IMR-90 (cell line): Measurements from ENCODE around the gene HYAL3. TPM values are rescaled to one million over a fixed set of nuclear protein-coding genes. Genes with fewer than 3 reads are reported as not detected.
A peak's percentile ranks its signal among the peaks of the same experiment; 100 is the strongest.

Source experiments
- ATAC-seq: fragments of 200-7000 bp; cut with Tn5 transposase; 2 replicates; pipeline ENCODE4 v1.9.1; 2020; ENCODE audit warnings: low read depth, mild to moderate bottlenecking, moderate library complexity
- BruUV-seq: library from RNA; stranded (reverse); fragments of 400-500 nt; replicated peaks from 2 replicates; lab custom pipeline; 2021; lab: Mats Ljungman, UMichigan
- CTCF ChIA-PET: fragments of 300-600 bp; formaldehyde crosslinking; extraction: SDS; loops from one replicate; lab custom pipeline; 2021; ENCODE audit warnings: antibody characterized with exemption; lab: Yijun Ruan, JAX
- POLR2A ChIA-PET: fragments of 300-600 bp; sonication (Branson Sonifier 250); formaldehyde crosslinking; loops from one replicate; lab custom pipeline; 2022; ENCODE audit warnings: antibody characterized with exemption; ENCODE audit not compliant: unreplicated experiment; lab: Charles Lee
- DNase-seq: peaks from one replicate; pipeline ENCODE4 v3.0.0; 2013
- H2AFZ ChIP-seq: replicated peaks from 2 replicates; pipeline ENCODE3; 2013; ENCODE audit warnings: low read length, mild to moderate bottlenecking; ENCODE audit not compliant: poor library complexity
- H2AK5ac ChIP-seq: 2 replicates; pipeline ENCODE4 v1.6.1; 2013; ENCODE audit warnings: low read depth, low read length, inconsistent platforms
- H2AK9ac ChIP-seq: replicated peaks from 2 replicates; pipeline ENCODE3; 2013; ENCODE audit warnings: mild to moderate bottlenecking, low read depth, low read length, moderate library complexity; ENCODE audit not compliant: poor library complexity
- H2BK120ac ChIP-seq: 2 replicates; pipeline ENCODE4 v1.6.1; 2013; ENCODE audit warnings: low read depth, low read length, inconsistent platforms
- H2BK15ac ChIP-seq: 3 replicates; pipeline ENCODE4 v1.6.1; 2013; ENCODE audit warnings: low read depth, low read length, inconsistent platforms
- H2BK20ac ChIP-seq: 2 replicates; pipeline ENCODE4 v1.6.1; 2013; ENCODE audit warnings: low read depth, mild to moderate bottlenecking, inconsistent platforms, low read length, moderate library complexity
- H2BK5ac ChIP-seq: 2 replicates; pipeline ENCODE4 v1.6.1; 2013; ENCODE audit warnings: mild to moderate bottlenecking, low read depth, low read length, inconsistent platforms; ENCODE audit not compliant: poor library complexity, severe bottlenecking
- H3K14ac ChIP-seq: replicated peaks from 2 replicates; pipeline ENCODE4 v1.6.1; 2013; ENCODE audit warnings: low read depth, low read length, inconsistent platforms
- H3K18ac ChIP-seq: 2 replicates; pipeline ENCODE4 v1.6.1; 2013; ENCODE audit warnings: low read depth, low read length, control low read depth
- H3K23ac ChIP-seq: 2 replicates; pipeline ENCODE4 v1.6.1; 2013; ENCODE audit warnings: low read depth, low read length, inconsistent platforms
- H3K27ac ChIP-seq: 2 replicates; pipeline ENCODE4 v1.5.1; 2013; ENCODE audit warnings: mild to moderate bottlenecking, control low read depth, low read length; ENCODE audit not compliant: insufficient read depth
- H3K27me3 ChIP-seq: 2 replicates; pipeline ENCODE4 v1.6.1; 2013; ENCODE audit warnings: low read length; ENCODE audit not compliant: control insufficient read depth, insufficient read depth
- H3K36me3 ChIP-seq: 2 replicates; pipeline ENCODE4 v1.6.1; 2013; ENCODE audit warnings: low read length, mixed read lengths; ENCODE audit not compliant: control insufficient read depth, insufficient read depth
- H3K4ac ChIP-seq: 2 replicates; pipeline ENCODE4 v1.6.1; 2013; ENCODE audit warnings: low read depth, low read length, inconsistent platforms
- H3K4me1 ChIP-seq: 2 replicates; pipeline ENCODE4 v1.6.1; 2013; ENCODE audit warnings: low read length, mixed read lengths; ENCODE audit not compliant: control insufficient read depth, insufficient read depth
- H3K4me2 ChIP-seq: 2 replicates; pipeline ENCODE4 v1.6.1; 2013; ENCODE audit warnings: low read depth, mild to moderate bottlenecking, control low read depth, low read length, moderate library complexity
- H3K4me3 ChIP-seq: 2 replicates; pipeline ENCODE4 v1.5.1; 2013; ENCODE audit warnings: low read depth, mild to moderate bottlenecking, control low read depth, low read length, moderate library complexity; ENCODE audit not compliant: insufficient read depth
- H3K56ac ChIP-seq: 2 replicates; pipeline ENCODE4 v1.6.1; 2013; ENCODE audit warnings: low read length, inconsistent platforms; ENCODE audit not compliant: insufficient read depth; ENCODE audit errors: extremely low read depth
- H3K79me1 ChIP-seq, 2 experiments: 2 replicates each; pipeline ENCODE4 v1.6.1; 2013; ENCODE audit warnings: low read length in 2 of 2, inconsistent platforms in 1 of 2, low read depth in 1 of 2
- H3K9ac ChIP-seq: 2 replicates; pipeline ENCODE4 v1.6.1; 2013; ENCODE audit warnings: low read depth, low read length, control low read depth
- H3K9me1 ChIP-seq: 2 replicates; pipeline ENCODE4 v1.6.1; 2013; ENCODE audit warnings: low read length, inconsistent platforms; ENCODE audit not compliant: insufficient read depth
- H3K9me3 ChIP-seq: 2 replicates; pipeline ENCODE4 v1.6.1; 2013; ENCODE audit warnings: low read length; ENCODE audit not compliant: control insufficient read depth, insufficient read depth
- H4K20me1 ChIP-seq: 2 replicates; pipeline ENCODE4 v1.6.1; 2013; ENCODE audit warnings: low read length, inconsistent platforms; ENCODE audit not compliant: insufficient read depth
- H4K5ac ChIP-seq: 2 replicates; pipeline ENCODE4 v1.6.1; 2013; ENCODE audit warnings: mild to moderate bottlenecking, low read depth, low read length, control low read depth
- H4K8ac ChIP-seq, 2 experiments: 2 replicates each; pipeline ENCODE4 v1.6.1; 2013; ENCODE audit warnings: low read depth in 2 of 2, low read length in 2 of 2, control low read depth in 1 of 2, inconsistent platforms in 1 of 2
- H4K91ac ChIP-seq: 2 replicates; pipeline ENCODE4 v1.6.1; 2013; ENCODE audit warnings: low read depth, low read length, inconsistent platforms; ENCODE audit not compliant: insufficient read depth
- CHD1 ChIP-seq: IDR thresholded peaks from 2 replicates; pipeline ENCODE4 v1.6.1; 2012; ENCODE audit warnings: low read depth, low read length, improper control_type of control experiment
- FOS ChIP-seq: fragments of 150-350 bp; IDR thresholded peaks from 2 replicates; pipeline ENCODE4 v1.6.1; 2016; ENCODE audit warnings: low read depth, low read length
- MAFK ChIP-seq: IDR thresholded peaks from 2 replicates; pipeline ENCODE4 v1.6.1; 2012; ENCODE audit warnings: low read depth, low read length, improper control_type of control experiment
- MAZ ChIP-seq: IDR thresholded peaks from 2 replicates; pipeline ENCODE4 v1.6.1; 2012; ENCODE audit warnings: low read depth, mild to moderate bottlenecking, low read length, improper control_type of control experiment, moderate library complexity, borderline replicate concordance
- MXI1 ChIP-seq: IDR thresholded peaks from 2 replicates; pipeline ENCODE4 v1.6.1; 2012; ENCODE audit warnings: low read depth, mild to moderate bottlenecking, low read length, moderate library complexity, borderline replicate concordance
- NFE2L2 ChIP-seq: fragments of 150-350 bp; IDR thresholded peaks from 2 replicates; pipeline ENCODE4 v1.6.1; 2016; ENCODE audit warnings: low read depth, mild to moderate bottlenecking, low read length
- POLR2A ChIP-seq: IDR thresholded peaks from 2 replicates; pipeline ENCODE4 v1.6.1; 2012; ENCODE audit warnings: mild to moderate bottlenecking, low read depth, low read length
- RAD21 ChIP-seq: IDR thresholded peaks from 2 replicates; pipeline ENCODE4 v1.6.1; 2012; ENCODE audit warnings: low read length, improper control_type of control experiment
- RCOR1 ChIP-seq: IDR thresholded peaks from 2 replicates; pipeline ENCODE4 v1.6.1; 2012; ENCODE audit warnings: mild to moderate bottlenecking, low read length, improper control_type of control experiment; ENCODE audit not compliant: insufficient replicate concordance
- RFX5 ChIP-seq: IDR thresholded peaks from 2 replicates; pipeline ENCODE4 v1.8.0; 2012; ENCODE audit warnings: low read depth, mild to moderate bottlenecking, low read length, moderate library complexity
- SMC3 ChIP-seq: fragments of 150-350 bp; IDR thresholded peaks from 2 replicates; pipeline ENCODE4 v1.6.1; 2016; ENCODE audit warnings: low read depth, mild to moderate bottlenecking, antibody characterized with exemption, low read length, moderate library complexity
- dilution Hi-C: fragments of 300-500 bp; cut with HindIII; formaldehyde crosslinking; loops from one replicate; pipeline ENCODE4 v1.14.3; 2018; ENCODE audit warnings: low sequenced_read_pairs; ENCODE audit not compliant: unreplicated experiment
- in situ Hi-C: fragments of 300-500 bp; cut with MboI; formaldehyde crosslinking; loops from 3 replicates; pipeline ENCODE4 v1.14.3; 2019; ENCODE audit warnings: low sequenced_read_pairs, inconsistent platforms, mixed read lengths
- intact Hi-C: fragments of 100-400 bp; cut with micrococcal nuclease; formaldehyde crosslinking; loops from 2 replicates; pipeline ENCODE4 v1.10.0; 2022
- polyA plus RNA-seq, 3 experiments: library from polyadenylated mRNA; depleted of rRNA; stranded (reverse); fragments of >200 nt; gene quantifications; 2 replicates each; pipeline ENCODE4 v1.2.3, GENCODE V29; 2012; ENCODE audit warnings: low replicate concordance in 1 of 3
- total RNA-seq: library from RNA; depleted of rRNA; stranded (reverse); fragments of >200 nt; gene quantifications from 2 replicates; pipeline ENCODE4 v1.2.3, GENCODE V29; 2012
- TF ChIP-seq, protein P1 (sequence below): conservative IDR thresholded peaks from 2 replicates; pipeline ENCODE4 v1.5.1; 2012; ENCODE audit warnings: mild to moderate bottlenecking, low read depth, low read length, improper control_type of control experiment
- TF ChIP-seq, protein P2 (sequence below): fragments of 150-350 bp; IDR thresholded peaks from 2 replicates; pipeline ENCODE4 v1.6.1; 2017; ENCODE audit warnings: mild to moderate bottlenecking, antibody characterized with exemption, low read length, low read depth
- TF ChIP-seq, protein P3 (sequence below): fragments of 150-350 bp; IDR thresholded peaks from 2 replicates; pipeline ENCODE4 v1.6.1; 2016; ENCODE audit warnings: low read depth, mild to moderate bottlenecking, low read length, moderate library complexity, borderline replicate concordance

HYAL3 gene
- total and polyA plus RNA-seq, 2 of the 4 experiments (the other 2 are of a cell fraction) = 2.7 to 5.7 TPM

DNA sequence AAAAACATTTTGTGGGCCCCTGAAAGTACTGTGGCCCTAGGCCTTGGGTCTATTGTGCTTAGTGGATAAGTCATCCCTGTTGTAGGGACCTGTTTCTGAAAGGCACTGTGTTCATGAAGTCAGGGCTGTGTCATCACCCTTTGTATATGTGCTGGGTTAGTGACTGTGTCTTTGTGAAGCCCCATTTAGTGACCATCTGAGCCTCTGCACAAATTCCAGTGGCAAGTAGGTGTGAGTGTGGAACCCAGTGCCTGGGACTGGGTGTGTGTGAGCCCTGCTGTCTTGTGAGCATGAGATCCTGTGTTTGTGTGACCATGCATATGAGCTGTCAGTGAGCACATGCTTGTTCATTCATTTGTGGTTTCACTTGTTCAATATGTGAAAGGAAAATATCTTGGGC, 5.4 kb upstream of the HYAL3 start:
- H3K36me3 ChIP-seq = no peaks in the 10 kb centered on the region
- dilution Hi-C loops (no loop called here), intact Hi-C loops (no loop called here), in situ Hi-C loops (no loop called here)
- H3K79me1 ChIP-seq = peaks cover 9 to 18% of the 10 kb centered on the region in 2 experiments; a peak in 3 of 4 replicates
- H3K27me3 ChIP-seq = no peaks in the 10 kb centered on the region
- H4K91ac ChIP-seq = no peak overlapping the region
- no peak overlapping the region for H2AK9ac ChIP-seq
- POLR2A ChIA-PET = no interaction called here
- ATAC-seq (no peak), DNase-seq (peak; percentile 74)
- no peak overlapping the region for H3K56ac ChIP-seq
- peaks cover 14% of the 10 kb centered on the region for H3K9me1 ChIP-seq
- H2AFZ ChIP-seq = peak overlapping the region; percentile 21
- H2BK120ac ChIP-seq = no peak overlapping the region
- H4K20me1 ChIP-seq = no peaks in the 10 kb centered on the region
- no peak overlapping the region for H3K9ac ChIP-seq
- H3K9me3 ChIP-seq = peaks cover 6% of the 10 kb centered on the region; the same call in 1 of the 2 replicates
- H2BK20ac ChIP-seq = no peak overlapping the region
- H3K4me3 ChIP-seq = no peak overlapping the region
- no peak for TF ChIP-seq RAD21
- TF ChIP-seq, protein P1, sequence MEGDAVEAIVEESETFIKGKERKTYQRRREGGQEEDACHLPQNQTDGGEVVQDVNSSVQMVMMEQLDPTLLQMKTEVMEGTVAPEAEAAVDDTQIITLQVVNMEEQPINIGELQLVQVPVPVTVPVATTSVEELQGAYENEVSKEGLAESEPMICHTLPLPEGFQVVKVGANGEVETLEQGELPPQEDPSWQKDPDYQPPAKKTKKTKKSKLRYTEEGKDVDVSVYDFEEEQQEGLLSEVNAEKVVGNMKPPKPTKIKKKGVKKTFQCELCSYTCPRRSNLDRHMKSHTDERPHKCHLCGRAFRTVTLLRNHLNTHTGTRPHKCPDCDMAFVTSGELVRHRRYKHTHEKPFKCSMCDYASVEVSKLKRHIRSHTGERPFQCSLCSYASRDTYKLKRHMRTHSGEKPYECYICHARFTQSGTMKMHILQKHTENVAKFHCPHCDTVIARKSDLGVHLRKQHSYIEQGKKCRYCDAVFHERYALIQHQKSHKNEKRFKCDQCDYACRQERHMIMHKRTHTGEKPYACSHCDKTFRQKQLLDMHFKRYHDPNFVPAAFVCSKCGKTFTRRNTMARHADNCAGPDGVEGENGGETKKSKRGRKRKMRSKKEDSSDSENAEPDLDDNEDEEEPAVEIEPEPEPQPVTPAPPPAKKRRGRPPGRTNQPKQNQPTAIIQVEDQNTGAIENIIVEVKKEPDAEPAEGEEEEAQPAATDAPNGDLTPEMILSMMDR = no peak
- TF ChIP-seq, protein P2, sequence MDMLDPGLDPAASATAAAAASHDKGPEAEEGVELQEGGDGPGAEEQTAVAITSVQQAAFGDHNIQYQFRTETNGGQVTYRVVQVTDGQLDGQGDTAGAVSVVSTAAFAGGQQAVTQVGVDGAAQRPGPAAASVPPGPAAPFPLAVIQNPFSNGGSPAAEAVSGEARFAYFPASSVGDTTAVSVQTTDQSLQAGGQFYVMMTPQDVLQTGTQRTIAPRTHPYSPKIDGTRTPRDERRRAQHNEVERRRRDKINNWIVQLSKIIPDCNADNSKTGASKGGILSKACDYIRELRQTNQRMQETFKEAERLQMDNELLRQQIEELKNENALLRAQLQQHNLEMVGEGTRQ = no peak
- TF ChIP-seq FOS = no peak
- no peak for TF ChIP-seq CHD1
- TF ChIP-seq POLR2A = no peak
- TF ChIP-seq MAZ = no peak
- TF ChIP-seq, protein P3, sequence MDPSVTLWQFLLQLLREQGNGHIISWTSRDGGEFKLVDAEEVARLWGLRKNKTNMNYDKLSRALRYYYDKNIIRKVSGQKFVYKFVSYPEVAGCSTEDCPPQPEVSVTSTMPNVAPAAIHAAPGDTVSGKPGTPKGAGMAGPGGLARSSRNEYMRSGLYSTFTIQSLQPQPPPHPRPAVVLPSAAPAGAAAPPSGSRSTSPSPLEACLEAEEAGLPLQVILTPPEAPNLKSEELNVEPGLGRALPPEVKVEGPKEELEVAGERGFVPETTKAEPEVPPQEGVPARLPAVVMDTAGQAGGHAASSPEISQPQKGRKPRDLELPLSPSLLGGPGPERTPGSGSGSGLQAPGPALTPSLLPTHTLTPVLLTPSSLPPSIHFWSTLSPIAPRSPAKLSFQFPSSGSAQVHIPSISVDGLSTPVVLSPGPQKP = no peak
- TF ChIP-seq SMC3 = no peak
- no peak for TF ChIP-seq NFE2L2
- TF ChIP-seq MAFK = no peak
- TF ChIP-seq MXI1 = no peak
- TF ChIP-seq RFX5 = no peak
- TF ChIP-seq RCOR1 = no peak
- no peak overlapping the region for H3K27ac ChIP-seq
- no peak overlapping the region for H4K8ac ChIP-seq
- H2BK5ac ChIP-seq = no peak overlapping the region
- H3K14ac ChIP-seq = no peak overlapping the region
- H2AK5ac ChIP-seq = no peak overlapping the region
- no peak overlapping the region for H3K4ac ChIP-seq
- no peak overlapping the region for H2BK15ac ChIP-seq
- no TSS peak for BruUV-seq
- H3K4me2 ChIP-seq = no peak overlapping the region
- no peak overlapping the region for H3K23ac ChIP-seq
- no peak overlapping the region for H4K5ac ChIP-seq
- CTCF ChIA-PET = interaction anchor here (0.6 kb wide), 1 partner anchor 304 kb away, joined by 3 read pairs; no protein-coding TSS in a partner anchor
- no peak overlapping the region for H3K18ac ChIP-seq
- H3K4me1 ChIP-seq = peaks cover 8% of the 10 kb centered on the region
